Measurements from ENCODE around the gene TOPBP1.

The TOPBP1 gene

DNA sequence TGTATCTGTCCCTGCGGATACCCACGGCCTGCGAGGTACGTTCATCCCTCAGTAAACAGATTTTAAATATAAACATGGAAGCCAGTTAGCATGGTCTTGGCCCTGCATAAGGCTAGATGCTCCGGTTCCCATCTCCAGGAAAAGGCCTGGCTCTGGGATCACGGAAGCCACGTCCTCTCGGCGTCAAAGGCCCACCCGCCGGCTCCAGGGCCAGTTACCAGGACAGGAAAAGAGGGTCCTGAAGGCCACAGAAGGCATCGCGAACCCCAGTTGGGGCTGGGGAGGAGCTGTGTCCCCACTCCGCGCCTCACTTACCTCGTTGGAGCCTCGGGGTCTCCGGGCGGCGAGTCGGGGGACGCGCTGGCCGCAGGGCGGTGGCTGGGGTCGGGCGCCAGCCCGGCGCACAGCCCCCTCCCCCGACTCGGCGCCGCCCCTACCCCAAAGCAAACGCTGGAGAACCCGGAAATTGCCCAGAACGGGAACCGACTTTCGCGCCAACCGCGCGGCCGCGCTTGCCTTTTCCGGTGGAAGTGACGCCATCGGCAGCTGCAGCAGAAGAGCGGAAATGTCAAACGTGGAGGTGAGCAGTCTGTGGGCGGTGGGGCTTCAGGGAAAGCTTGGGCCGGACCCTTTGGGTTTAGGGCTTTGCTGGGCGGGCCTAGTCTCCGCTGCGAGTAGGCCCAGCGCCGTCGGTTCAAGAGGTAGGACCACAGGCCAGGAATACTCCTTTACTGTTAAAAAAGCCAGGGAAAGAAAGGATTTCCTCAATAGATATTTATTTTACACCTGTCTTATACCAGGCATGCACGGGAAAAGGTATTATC lies at the start of gene TOPBP1:
Gene TOPBP1, minus strand, starts transcription at position 488 of the 824 bp plus-strand sequence. CDS start 814 bp downstream, outside the sequence.
- Histone ChIP-seq H3K4me1 (ENCODE audit: control insufficient read depth, low read depth, low read length) (peaks cover 5% of the 10 kb centered on the region), H3K4me3 (ENCODE audit: low read length) (peak within 1 kb of the TSS; percentile 99), H3K27me3 (ENCODE audit: control insufficient read depth, insufficient read depth, low read length) (no peaks in the 10 kb centered on the region), H3K27ac (ENCODE audit: low read length) (peak within 1 kb of the TSS; percentile 86), H3K9ac (ENCODE audit: low read length) (peak within 1 kb of the TSS; percentile 96), H3K36me3 (ENCODE audit: control insufficient read depth, low read depth, low read length) (peaks cover 20% of the 10 kb centered on the region), H3K9me3 (ENCODE audit: control insufficient read depth, low read depth, low read length) (no peaks in the 10 kb centered on the region)

DNA sequence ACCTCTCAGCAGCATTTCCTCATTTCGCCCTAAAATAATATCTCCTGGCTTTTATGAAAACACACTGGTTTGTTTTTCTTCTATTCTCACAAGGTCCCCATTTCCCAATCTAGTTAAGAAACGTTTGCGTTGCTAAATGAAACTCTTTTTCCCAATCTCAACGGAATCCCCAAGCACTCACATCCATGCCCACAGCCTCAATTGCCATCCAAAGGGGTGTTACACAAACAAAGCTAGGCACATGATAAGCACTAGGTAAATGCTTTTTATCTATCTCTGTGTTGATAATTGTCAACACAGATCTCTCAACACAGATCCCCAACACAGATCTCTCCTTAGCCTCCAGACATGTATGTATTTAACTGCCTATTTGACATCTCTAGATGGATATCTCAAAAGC lies 49.3 kb upstream of the TOPBP1 start:
- Histone ChIP-seq H3K9me3 (ENCODE audit: control insufficient read depth, low read depth, low read length) (no peaks in the 10 kb centered on the region), H3K27me3 (ENCODE audit: control insufficient read depth, insufficient read depth, low read length) (peaks cover 5% of the 10 kb centered on the region), H3K9ac (ENCODE audit: low read length) (no peak overlapping the region), H3K36me3 (ENCODE audit: control insufficient read depth, low read depth, low read length) (no peaks in the 10 kb centered on the region), H3K4me1 (ENCODE audit: control insufficient read depth, low read depth, low read length) (no peaks in the 10 kb centered on the region), H3K27ac (ENCODE audit: low read length) (no peak overlapping the region), H3K4me3 (ENCODE audit: low read length) (no peak overlapping the region)

DNA sequence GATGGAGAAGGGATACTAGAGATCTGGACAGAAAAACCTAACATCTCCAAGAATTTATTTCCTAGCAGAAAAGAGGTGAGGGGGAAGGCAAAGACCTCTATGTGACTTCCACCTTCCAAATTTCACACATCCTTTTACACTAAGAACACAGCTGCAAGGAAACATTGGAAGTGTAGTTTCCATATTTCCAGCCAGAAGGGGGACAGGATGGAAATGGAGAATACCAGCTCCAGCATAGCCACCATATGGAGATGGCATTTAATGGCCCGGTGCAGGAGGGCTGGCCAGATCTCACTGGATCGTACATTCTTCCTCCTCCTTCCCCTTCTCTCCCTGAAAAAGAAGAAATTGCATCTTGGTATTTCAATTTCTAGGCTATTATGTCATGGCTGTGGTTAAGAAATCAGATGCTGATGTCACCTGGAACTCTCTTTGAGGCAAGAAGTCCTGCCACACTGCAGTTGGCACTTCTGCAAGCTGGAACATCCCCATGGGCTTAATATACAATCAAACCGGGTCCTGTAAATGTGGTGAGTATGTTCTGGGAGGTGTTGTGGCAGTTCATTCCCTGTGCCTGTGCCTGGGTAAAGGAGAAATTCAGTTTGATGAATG lies 47.5 kb upstream of the TOPBP1 start:
- H3K36me3 ChIP-seq (ENCODE audit: control insufficient read depth, low read depth, low read length) = no peaks in the 10 kb centered on the region
- no peaks in the 10 kb centered on the region for H3K4me1 ChIP-seq (ENCODE audit: control insufficient read depth, low read depth, low read length)
- no peak overlapping the region for H3K9ac ChIP-seq (ENCODE audit: low read length)
- H3K4me3 ChIP-seq (ENCODE audit: low read length) = no peak overlapping the region
- H3K27me3 ChIP-seq (ENCODE audit: control insufficient read depth, insufficient read depth, low read length) = peaks cover 5% of the 10 kb centered on the region
- H3K27ac ChIP-seq (ENCODE audit: low read length) = no peak overlapping the region
- no peaks in the 10 kb centered on the region for H3K9me3 ChIP-seq (ENCODE audit: control insufficient read depth, low read depth, low read length)

DNA sequence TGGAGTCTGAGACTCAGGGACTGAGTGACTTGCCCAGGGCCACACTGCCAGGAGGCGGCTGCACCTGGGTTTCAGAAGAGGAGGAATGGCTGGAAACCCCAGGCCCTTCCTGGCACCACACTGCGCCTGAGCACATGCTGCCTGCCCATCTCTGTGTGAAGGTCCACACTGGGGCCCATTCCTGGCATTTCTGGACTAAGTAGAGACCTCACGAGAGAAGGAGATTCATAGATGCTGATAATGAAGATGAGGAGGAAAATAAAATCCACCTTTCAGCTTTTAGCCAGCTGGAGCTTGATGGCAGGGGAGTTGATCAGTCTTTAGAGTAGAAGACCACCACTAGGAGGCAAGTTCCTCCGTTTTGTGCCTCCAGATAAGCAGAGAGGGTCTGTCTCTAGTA lies 44.3 kb upstream of the TOPBP1 start:
- peaks cover 5% of the 10 kb centered on the region for H3K27me3 ChIP-seq (ENCODE audit: control insufficient read depth, insufficient read depth, low read length)
- H3K9me3 ChIP-seq (ENCODE audit: control insufficient read depth, low read depth, low read length) = no peaks in the 10 kb centered on the region
- no peaks in the 10 kb centered on the region for H3K4me1 ChIP-seq (ENCODE audit: control insufficient read depth, low read depth, low read length)
- H3K36me3 ChIP-seq (ENCODE audit: control insufficient read depth, low read depth, low read length) = no peaks in the 10 kb centered on the region
- H3K27ac ChIP-seq (ENCODE audit: low read length) = no peak overlapping the region
- no peak overlapping the region for H3K4me3 ChIP-seq (ENCODE audit: low read length)
- H3K9ac ChIP-seq (ENCODE audit: low read length) = no peak overlapping the region

DNA sequence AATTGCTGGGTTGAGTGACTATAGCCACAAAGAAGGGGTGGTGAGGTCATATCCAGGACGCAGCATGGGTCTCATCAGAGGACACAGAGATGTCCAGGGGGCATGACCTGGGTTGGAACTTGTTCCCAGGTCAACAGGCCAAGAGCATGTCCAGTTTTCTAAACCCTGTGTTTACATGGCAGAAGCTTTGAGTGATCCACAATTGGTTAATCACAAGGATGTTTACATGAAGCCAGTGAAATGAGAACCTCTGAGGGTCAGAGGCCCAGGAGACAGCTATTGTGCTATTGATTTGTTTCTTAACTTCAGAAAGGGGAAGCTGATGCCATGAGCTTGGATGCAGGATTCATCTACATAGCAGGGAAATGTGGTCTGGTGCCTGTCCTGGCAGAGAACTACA lies 42.2 kb upstream of the TOPBP1 start:
- Histone ChIP-seq H3K27me3 (ENCODE audit: control insufficient read depth, insufficient read depth, low read length) (no peaks in the 10 kb centered on the region), H3K27ac (ENCODE audit: low read length) (no peak overlapping the region), H3K4me3 (ENCODE audit: low read length) (no peak overlapping the region), H3K4me1 (ENCODE audit: control insufficient read depth, low read depth, low read length) (no peaks in the 10 kb centered on the region), H3K36me3 (ENCODE audit: control insufficient read depth, low read depth, low read length) (no peaks in the 10 kb centered on the region), H3K9ac (ENCODE audit: low read length) (no peak overlapping the region), H3K9me3 (ENCODE audit: control insufficient read depth, low read depth, low read length) (no peaks in the 10 kb centered on the region)

DNA sequence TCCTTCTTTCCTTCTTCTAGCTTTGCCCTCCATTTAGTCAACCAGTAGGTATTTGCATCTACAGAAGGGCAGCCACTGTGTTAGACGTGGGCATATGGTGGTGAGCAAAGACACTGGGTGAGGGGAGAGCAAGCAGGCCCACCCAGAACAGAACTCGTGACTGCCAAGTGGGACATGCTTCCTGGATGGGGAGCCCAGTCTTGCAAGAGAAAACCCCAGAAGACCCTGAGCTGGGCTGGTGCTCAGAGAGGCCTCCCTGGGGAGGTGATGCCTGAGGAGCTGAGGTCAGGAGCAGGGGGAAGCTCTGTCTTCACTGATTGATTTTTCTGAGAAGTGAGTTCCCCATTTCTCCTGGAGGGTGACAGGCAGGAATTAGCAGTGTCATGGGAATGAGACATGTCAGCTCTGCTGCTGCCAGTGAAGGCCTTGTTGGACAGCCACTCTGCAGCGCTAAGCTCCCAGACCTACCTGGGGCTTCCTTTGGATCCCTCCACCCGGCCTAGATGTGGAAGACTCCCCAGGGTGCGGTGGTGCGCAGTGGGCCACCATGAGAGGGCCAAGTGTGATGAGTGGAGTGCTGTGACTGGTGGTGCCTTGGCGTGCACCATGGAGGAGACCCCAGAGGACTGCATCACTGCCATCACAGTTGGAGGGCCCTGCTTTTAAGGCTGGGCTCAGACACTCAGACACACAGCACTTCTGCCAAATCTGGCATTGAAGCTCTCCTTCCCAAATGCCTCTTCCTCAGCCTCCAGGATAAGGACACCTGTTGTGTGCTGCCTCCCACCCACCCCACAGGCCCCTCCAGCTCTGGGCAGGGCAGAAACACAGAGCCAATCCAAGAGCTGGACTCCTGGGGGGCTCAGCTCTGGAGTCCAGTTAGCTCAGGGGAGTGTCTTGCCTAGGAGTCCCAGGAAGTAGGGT lies 40.0 kb upstream of the TOPBP1 start:
- H3K27me3 ChIP-seq (ENCODE audit: control insufficient read depth, insufficient read depth, low read length) = no peaks in the 10 kb centered on the region
- H3K4me1 ChIP-seq (ENCODE audit: control insufficient read depth, low read depth, low read length) = no peaks in the 10 kb centered on the region
- no peaks in the 10 kb centered on the region for H3K36me3 ChIP-seq (ENCODE audit: control insufficient read depth, low read depth, low read length)
- no peak overlapping the region for H3K9ac ChIP-seq (ENCODE audit: low read length)
- H3K9me3 ChIP-seq (ENCODE audit: control insufficient read depth, low read depth, low read length) = no peaks in the 10 kb centered on the region
- H3K4me3 ChIP-seq (ENCODE audit: low read length) = no peak overlapping the region
- no peak overlapping the region for H3K27ac ChIP-seq (ENCODE audit: low read length)

DNA sequence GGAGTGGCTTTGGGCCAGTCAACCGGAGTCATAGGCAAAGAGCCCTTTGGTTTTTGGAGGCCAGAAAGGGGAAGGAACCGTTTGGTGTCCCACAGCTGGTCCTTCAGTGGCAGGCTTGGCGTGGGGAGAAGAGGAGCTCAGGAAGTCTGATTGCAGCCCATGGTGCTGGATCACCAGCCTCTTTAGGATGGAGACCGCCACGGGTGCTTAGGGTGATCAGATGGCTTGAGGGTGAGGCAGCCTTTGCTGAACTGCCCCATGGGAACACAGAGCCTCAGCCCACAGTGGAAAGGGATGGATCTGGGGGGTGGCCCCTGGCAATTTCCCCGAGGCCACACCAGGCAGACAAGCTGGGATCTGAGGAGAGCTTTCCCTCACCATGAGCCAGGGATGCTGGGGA lies 38.6 kb upstream of the TOPBP1 start:
- H3K27ac ChIP-seq (ENCODE audit: low read length) = no peak overlapping the region
- no peak overlapping the region for H3K4me3 ChIP-seq (ENCODE audit: low read length)
- no peaks in the 10 kb centered on the region for H3K4me1 ChIP-seq (ENCODE audit: control insufficient read depth, low read depth, low read length)
- H3K27me3 ChIP-seq (ENCODE audit: control insufficient read depth, insufficient read depth, low read length) = no peaks in the 10 kb centered on the region
- H3K9ac ChIP-seq (ENCODE audit: low read length) = no peak overlapping the region
- H3K9me3 ChIP-seq (ENCODE audit: control insufficient read depth, low read depth, low read length) = no peaks in the 10 kb centered on the region
- H3K36me3 ChIP-seq (ENCODE audit: control insufficient read depth, low read depth, low read length) = no peaks in the 10 kb centered on the region

DNA sequence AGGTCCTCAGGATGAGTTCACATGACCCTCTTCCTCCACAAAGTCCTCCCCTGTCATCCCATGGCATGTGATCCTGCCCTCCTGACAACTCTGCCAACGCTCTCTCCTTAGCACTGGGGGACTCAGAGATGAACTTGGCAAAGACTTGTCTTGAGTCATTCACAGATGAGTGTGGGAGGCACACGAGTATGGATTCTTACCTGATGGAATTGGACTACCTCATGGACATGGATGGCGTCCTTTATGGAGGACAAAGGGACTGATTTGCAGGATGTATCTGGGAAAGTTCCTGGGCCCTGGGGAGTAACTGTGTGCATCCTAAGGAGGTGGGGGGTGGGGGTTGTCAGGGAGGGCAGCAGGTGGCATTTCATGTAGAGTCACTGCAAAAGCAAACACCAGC lies 38.2 kb upstream of the TOPBP1 start:
- Histone ChIP-seq H3K9me3 (ENCODE audit: control insufficient read depth, low read depth, low read length) (no peaks in the 10 kb centered on the region), H3K4me1 (ENCODE audit: control insufficient read depth, low read depth, low read length) (no peaks in the 10 kb centered on the region), H3K4me3 (ENCODE audit: low read length) (no peak overlapping the region), H3K27me3 (ENCODE audit: control insufficient read depth, insufficient read depth, low read length) (no peaks in the 10 kb centered on the region), H3K9ac (ENCODE audit: low read length) (no peak overlapping the region), H3K27ac (ENCODE audit: low read length) (no peak overlapping the region), H3K36me3 (ENCODE audit: control insufficient read depth, low read depth, low read length) (no peaks in the 10 kb centered on the region)

DNA sequence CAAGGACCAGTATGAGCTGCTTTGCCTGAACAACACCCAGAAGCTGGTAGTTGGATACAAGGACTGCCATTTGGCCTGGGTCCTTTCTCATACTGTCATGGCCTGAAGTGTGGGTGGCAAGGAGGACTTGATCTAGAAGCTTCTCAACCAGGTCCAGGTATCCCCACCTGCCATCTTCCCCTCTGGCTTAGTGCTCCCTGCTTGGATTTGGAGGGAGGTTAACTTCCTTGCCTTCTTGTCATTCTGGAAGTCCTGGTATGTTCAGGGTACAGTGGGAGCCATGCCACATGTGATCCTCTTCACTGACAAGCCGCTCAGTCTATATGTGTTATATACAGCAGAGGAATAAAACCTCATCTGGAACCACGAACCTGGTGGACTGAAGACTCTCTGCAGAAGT lies 37.7 kb upstream of the TOPBP1 start:
- no peak overlapping the region for H3K9ac ChIP-seq (ENCODE audit: low read length)
- H3K9me3 ChIP-seq (ENCODE audit: control insufficient read depth, low read depth, low read length) = no peaks in the 10 kb centered on the region
- no peaks in the 10 kb centered on the region for H3K36me3 ChIP-seq (ENCODE audit: control insufficient read depth, low read depth, low read length)
- no peaks in the 10 kb centered on the region for H3K4me1 ChIP-seq (ENCODE audit: control insufficient read depth, low read depth, low read length)
- no peak overlapping the region for H3K4me3 ChIP-seq (ENCODE audit: low read length)
- no peak overlapping the region for H3K27ac ChIP-seq (ENCODE audit: low read length)
- H3K27me3 ChIP-seq (ENCODE audit: control insufficient read depth, insufficient read depth, low read length) = no peaks in the 10 kb centered on the region

DNA sequence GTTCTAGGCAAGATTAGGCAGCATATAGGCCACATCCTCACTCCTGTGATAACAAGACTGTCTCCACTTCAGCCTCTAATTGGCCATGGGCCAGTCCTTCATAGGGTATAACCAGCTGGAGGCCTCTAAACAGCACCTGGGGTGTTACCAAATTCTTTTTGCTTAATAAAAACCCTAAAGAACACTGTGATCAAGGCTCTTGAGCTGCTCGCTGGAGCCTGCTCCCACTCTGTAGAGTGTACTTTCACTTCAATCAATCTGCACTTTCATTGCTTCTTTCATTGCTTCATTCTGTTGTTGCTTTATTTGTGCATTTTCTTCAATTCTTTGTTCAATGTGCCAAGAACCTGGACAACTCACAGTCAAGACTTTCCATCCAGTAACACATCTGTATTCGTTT lies 36.2 kb upstream of the TOPBP1 start:
- no peaks in the 10 kb centered on the region for H3K36me3 ChIP-seq (ENCODE audit: control insufficient read depth, low read depth, low read length)
- no peaks in the 10 kb centered on the region for H3K9me3 ChIP-seq (ENCODE audit: control insufficient read depth, low read depth, low read length)
- H3K4me3 ChIP-seq (ENCODE audit: low read length) = no peak overlapping the region
- H3K27ac ChIP-seq (ENCODE audit: low read length) = no peak overlapping the region
- no peaks in the 10 kb centered on the region for H3K27me3 ChIP-seq (ENCODE audit: control insufficient read depth, insufficient read depth, low read length)
- H3K9ac ChIP-seq (ENCODE audit: low read length) = no peak overlapping the region
- H3K4me1 ChIP-seq (ENCODE audit: control insufficient read depth, low read depth, low read length) = no peaks in the 10 kb centered on the region

DNA sequence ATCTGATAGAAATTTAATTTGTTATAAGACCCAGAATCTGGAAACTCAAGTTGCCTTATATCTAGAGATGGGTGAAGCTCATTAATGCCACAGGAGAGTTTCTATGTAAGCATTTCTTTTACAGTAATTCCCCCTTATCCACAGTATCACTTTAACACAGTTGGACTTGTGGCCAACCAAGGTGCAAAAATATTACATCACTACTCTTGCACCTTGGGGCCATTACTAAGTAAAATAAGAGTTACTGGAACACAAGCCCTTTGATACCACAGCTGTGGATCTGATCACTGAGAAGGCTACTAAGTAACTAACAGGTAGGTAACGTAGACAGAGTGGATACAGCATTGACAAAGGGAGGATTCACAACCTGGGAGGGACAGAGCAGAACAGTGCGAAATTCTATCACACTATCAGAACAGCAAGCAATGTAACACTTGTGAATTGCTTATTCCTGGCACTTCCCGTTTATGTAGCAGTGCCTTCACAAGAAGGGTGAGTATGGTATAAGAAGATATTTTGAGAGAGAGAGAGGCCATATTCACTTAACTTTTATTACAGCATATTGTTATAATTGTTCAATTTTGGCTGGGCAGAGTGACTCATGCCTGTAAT lies 33.9 kb upstream of the TOPBP1 start:
- Histone ChIP-seq H3K9me3 (ENCODE audit: control insufficient read depth, low read depth, low read length) (no peaks in the 10 kb centered on the region), H3K27me3 (ENCODE audit: control insufficient read depth, insufficient read depth, low read length) (no peaks in the 10 kb centered on the region), H3K4me3 (ENCODE audit: low read length) (no peak overlapping the region), H3K27ac (ENCODE audit: low read length) (no peak overlapping the region), H3K4me1 (ENCODE audit: control insufficient read depth, low read depth, low read length) (no peaks in the 10 kb centered on the region), H3K9ac (ENCODE audit: low read length) (no peak overlapping the region), H3K36me3 (ENCODE audit: control insufficient read depth, low read depth, low read length) (no peaks in the 10 kb centered on the region)

All from iPS-18a (cell line).